Omental fat pad (tissue), 4 donors: ENCODE results near the gene ANKHD1. TPM values are rescaled to one million over a fixed set of nuclear protein-coding genes. Genes with fewer than 3 reads are reported as not detected.
"Not testable (repeated sequence)": the region's sequence is repeated elsewhere in the genome, so short reads cannot be mapped to it uniquely, and the experiment has no call there.

Source experiments
- ATAC-seq: fragments of 150-250 bp; one replicate; pipeline ENCODE4 v1.9.1; 2016; ENCODE audit warnings: mild to moderate bottlenecking, moderate library complexity; ENCODE audit not compliant: low FRiP score
- DNase-seq: peaks from one replicate; pipeline ENCODE4 v3.0.0-alpha.2; 2019; ENCODE audit warnings: low spot score
- CTCF ChIP-seq, 3 donors: fragments of 450-650 bp; IDR thresholded peaks; one replicate each; pipeline ENCODE4 v1.5.1; 2016 to 2017; ENCODE audit warnings: antibody characterized with exemption in 3 of 3, mild to moderate bottlenecking in 3 of 3, moderate library complexity in 2 of 3
- total RNA-seq, 4 donors: library from RNA; depleted of rRNA; stranded (reverse); fragments of >200 nt; gene quantifications; one replicate each; pipeline ENCODE4 v1.1.0, GENCODE V29; 2016

Gene ANKHD1
- total RNA-seq, 4 donors from 2014 or later, result 80.0 to 149 (median 103) TPM

DNA sequence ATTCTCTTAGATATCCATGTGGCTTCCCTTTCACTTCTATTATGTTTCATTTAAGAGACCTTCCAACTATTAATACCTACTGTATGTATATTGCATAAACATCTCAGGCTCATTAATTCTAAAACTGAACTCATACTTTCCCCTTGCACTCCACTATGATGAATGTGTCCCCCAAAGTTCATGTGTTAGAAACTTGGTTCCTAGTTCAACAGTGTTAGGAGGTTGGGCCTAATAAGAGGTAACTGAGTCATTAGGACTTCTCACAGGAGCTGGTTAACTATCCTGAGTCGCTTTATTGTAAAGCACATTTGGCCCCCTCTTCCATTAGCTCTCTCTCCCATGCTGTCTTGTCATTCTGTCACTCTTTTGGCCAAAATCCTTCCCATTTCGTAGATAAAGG lies 22.0 kb downstream of the ANKHD1 start:
- DNase-seq (no peak), ATAC-seq (no peak)
- no peak for TF ChIP-seq CTCF (IDR thresholded peaks at IDR 0.05)

GRCh38 chr5:140424135-140424534 lies 22.5 kb downstream of the ANKHD1 start:
- no peak for DNase-seq
- TF ChIP-seq CTCF (IDR thresholded peaks at IDR 0.05), result no peak
- ATAC-seq, result no peak

DNA sequence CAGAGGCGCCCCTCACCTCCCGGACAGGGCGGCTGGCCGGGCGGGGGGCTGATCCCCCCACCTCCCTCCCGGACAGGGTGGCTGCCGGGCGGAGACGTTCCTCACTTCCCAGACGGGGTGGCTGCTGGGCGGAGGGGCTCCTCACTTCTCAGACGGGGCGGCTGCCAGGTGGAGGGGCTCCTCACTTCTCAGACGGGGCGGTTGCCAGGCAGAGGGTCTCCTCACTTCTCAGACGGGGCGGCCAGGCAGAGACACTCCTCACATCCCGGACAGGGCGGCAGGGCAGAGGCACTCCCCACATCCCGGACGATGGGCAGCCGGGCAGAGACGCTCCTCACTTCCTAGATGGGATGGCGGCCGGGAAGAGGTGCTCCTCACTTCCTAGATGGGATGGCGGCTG lies 26.1 kb downstream of the ANKHD1 start:
- ATAC-seq, DNase-seq: not testable (repeated sequence)

DNA sequence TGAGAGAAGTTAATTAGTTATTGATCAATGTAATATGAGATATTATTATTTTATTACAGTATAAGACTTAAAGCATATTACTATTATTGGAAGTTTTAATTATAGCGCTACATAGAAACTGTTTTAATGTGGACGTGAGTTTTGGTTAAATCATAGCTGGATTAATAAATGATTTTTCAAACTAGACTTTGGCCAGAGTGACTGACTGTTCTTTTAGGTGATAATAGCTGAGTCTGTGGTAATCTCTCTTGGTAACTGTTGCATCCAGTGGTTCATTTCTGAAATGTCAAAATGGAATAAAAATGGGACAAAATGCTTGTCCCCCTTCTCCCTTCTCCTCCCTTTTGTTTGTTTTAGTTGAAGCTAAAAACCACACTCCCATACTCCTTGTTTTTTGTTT lies 28.1 kb downstream of the ANKHD1 start:
- DNase-seq, result no peak
- no peak for ATAC-seq
- TF ChIP-seq CTCF (IDR thresholded peaks at IDR 0.05), result no peak

DNA sequence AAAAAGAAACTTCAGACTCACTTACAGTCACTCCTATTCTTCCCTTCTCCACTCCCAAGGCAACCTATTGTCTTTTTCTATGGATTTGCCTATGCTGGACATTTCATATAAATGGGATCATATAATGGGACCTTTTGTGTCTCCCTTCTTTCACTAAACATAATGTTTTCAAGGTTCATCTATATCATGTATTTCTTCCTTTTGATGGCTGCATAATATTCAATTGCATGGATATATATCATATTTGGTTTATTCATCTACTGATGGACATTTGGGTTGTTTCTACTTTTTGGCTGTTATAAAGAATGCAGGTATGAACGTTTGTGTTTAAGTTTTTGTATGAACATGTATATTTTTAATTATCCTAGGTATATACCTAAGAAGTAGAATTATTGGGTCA lies 30.6 kb downstream of the ANKHD1 start:
- DNase-seq (no peak), ATAC-seq (no peak)
- TF ChIP-seq CTCF (IDR thresholded peaks at IDR 0.05), result no peak

DNA sequence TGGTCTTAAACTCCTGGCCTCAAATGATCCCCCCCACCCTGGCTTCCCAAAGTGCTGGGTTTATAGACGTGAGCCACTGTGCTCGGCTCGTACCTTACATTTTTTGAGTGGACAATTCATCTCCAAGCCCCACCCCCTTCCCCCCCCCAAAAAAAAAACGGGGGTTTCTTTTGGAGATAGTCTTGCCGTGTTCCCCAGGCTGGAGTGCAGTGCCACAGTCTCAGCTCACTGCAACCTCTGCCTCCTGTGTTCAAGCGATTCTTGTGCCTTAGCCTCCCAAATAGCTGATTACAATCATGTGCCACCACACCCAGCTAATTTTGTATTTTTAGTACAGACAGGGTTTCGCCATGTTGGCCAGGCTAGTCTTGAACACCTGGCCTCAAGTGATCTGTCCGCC lies 31.3 kb downstream of the ANKHD1 start:
- ATAC-seq (no peak), DNase-seq (no peak)
- TF ChIP-seq CTCF (IDR thresholded peaks at IDR 0.05), result no peak

DNA sequence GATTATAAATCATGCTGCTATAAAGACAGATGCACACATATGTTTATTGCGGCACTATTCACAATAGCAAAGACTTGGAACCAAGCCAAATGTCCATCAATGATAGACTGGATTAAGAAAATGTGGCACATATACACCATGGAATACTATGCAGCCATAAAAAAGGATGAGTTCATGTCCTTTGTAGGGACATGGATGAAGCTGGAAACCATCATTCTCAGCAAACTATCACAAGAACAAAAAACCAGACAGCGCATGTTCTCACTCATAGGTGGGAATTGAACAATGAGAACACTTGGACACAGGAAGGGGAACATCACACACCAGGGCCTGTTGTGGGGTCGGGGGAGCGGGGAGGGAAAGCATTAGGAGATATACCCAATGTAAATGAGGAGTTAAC lies 55.7 kb downstream of the ANKHD1 start:
- not testable (repeated sequence) for DNase-seq, ATAC-seq

- no peak for TF ChIP-seq CTCF (IDR thresholded peaks at IDR 0.05)
- DNase-seq, result no peak
- ATAC-seq, result no peak
These were observed 65.5 kb downstream of the ANKHD1 start for GRCh38 chr5:140466981-140467742.
